ENCODE results near the gene HOMER2.

DNA sequence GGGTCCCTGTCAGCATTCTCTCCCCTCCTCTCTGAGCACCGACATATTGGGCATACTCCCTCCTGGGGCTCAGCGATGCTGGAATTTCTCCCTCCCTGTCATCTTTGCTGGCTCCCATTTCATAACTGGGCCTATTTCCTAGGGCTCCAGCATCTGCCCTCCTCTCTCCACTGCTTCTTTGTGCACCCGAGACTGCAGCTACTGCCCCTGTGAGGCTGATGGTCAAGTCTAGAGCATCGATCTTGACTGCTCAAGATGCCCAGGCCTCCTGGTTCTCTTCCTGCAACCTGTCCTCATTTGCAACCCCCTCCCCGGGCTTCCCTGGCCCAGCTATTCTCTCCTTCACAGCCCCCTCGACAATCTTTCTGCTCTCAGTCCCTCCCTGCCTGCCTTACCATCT, 89.6 kb downstream of the HOMER2 start:
- TF ChIP-seq POLR2AphosphoS5 (IDR thresholded peaks at IDR 0.05) (no peak), EP300 (IDR thresholded peaks at IDR 0.05) (no peak), POLR2A (IDR thresholded peaks at IDR 0.05) (no peak)
- TF ChIP-seq, protein P1, sequence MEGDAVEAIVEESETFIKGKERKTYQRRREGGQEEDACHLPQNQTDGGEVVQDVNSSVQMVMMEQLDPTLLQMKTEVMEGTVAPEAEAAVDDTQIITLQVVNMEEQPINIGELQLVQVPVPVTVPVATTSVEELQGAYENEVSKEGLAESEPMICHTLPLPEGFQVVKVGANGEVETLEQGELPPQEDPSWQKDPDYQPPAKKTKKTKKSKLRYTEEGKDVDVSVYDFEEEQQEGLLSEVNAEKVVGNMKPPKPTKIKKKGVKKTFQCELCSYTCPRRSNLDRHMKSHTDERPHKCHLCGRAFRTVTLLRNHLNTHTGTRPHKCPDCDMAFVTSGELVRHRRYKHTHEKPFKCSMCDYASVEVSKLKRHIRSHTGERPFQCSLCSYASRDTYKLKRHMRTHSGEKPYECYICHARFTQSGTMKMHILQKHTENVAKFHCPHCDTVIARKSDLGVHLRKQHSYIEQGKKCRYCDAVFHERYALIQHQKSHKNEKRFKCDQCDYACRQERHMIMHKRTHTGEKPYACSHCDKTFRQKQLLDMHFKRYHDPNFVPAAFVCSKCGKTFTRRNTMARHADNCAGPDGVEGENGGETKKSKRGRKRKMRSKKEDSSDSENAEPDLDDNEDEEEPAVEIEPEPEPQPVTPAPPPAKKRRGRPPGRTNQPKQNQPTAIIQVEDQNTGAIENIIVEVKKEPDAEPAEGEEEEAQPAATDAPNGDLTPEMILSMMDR (IDR thresholded peaks at IDR 0.05): no peak

Data from stomach (tissue), 4 donors.